Neuronal stem cell (in vitro differentiated cells): ENCODE data around the gene PSRC1.

Experiments
- DNase-seq: peaks from one replicate; pipeline ENCODE4 v3.0.0-alpha.2; 2013; ENCODE audit warnings: low spot score
- H2AFZ ChIP-seq: one replicate; pipeline ENCODE4 v1.6.1; 2013; ENCODE audit warnings: mild to moderate bottlenecking, low read length, inconsistent platforms
- H2AK5ac ChIP-seq: 2 replicates; pipeline ENCODE4 v1.6.1; 2013; ENCODE audit warnings: low read depth, mild to moderate bottlenecking, inconsistent platforms, low read length, moderate library complexity, mixed read lengths
- H2BK120ac ChIP-seq: 2 replicates; pipeline ENCODE4 v1.6.1; 2013; ENCODE audit warnings: low read depth, mild to moderate bottlenecking, inconsistent platforms, low read length, moderate library complexity, mixed read lengths
- H2BK12ac ChIP-seq: one replicate; pipeline ENCODE4 v1.6.1; 2013; ENCODE audit warnings: low read length, inconsistent platforms
- H2BK15ac ChIP-seq: 2 replicates; pipeline ENCODE4 v1.6.1; 2013; ENCODE audit warnings: mild to moderate bottlenecking, low read length, inconsistent platforms, mixed read lengths
- H2BK5ac ChIP-seq: one replicate; pipeline ENCODE4 v1.6.1; 2013; ENCODE audit warnings: inconsistent platforms, mild to moderate bottlenecking, low read length, moderate library complexity
- H3K14ac ChIP-seq: one replicate; pipeline ENCODE4 v1.6.1; 2013; ENCODE audit warnings: low read length, inconsistent platforms
- H3K18ac ChIP-seq: 2 replicates; pipeline ENCODE4 v1.6.1; 2013; ENCODE audit warnings: low read length, inconsistent platforms
- H3K23ac ChIP-seq: 2 replicates; pipeline ENCODE4 v1.6.1; 2013; ENCODE audit warnings: low read depth, mild to moderate bottlenecking, mixed read lengths, low read length, inconsistent platforms; ENCODE audit not compliant: poor library complexity
- H3K27ac ChIP-seq: replicated peaks from 3 replicates; pipeline ENCODE4 v1.5.1; 2013; ENCODE audit warnings: low read length, inconsistent platforms
- H3K27me3 ChIP-seq, 3 experiments: 2 replicates each; pipeline ENCODE4 v1.6.1; 2013; ENCODE audit warnings: low read length in 3 of 3, mild to moderate bottlenecking in 2 of 3, inconsistent platforms in 1 of 3, low read depth in 1 of 3, mixed read lengths in 1 of 3, moderate library complexity in 1 of 3; ENCODE audit not compliant: control insufficient read depth in 3 of 3, insufficient read depth in 3 of 3
- H3K36me3 ChIP-seq, 2 donors: replicated peaks in 1 of 2; 2 replicates each; pipeline ENCODE4 v1.6.1; 2013; ENCODE audit warnings: low read length in 2 of 2; ENCODE audit not compliant: control insufficient read depth in 2 of 2, insufficient read depth in 2 of 2
- H3K4ac ChIP-seq: 2 replicates; pipeline ENCODE4 v1.6.1; 2013; ENCODE audit warnings: inconsistent platforms, mild to moderate bottlenecking, low read length, moderate library complexity
- H3K4me1 ChIP-seq, 2 donors: 1 replicate in 1 of 2; 2 replicates in 1 of 2; pipeline ENCODE4 v1.6.1; 2013; ENCODE audit warnings: low read length in 2 of 2, low read depth in 1 of 2; ENCODE audit not compliant: control insufficient read depth in 2 of 2, insufficient read depth in 1 of 2
- H3K4me2 ChIP-seq: one replicate; pipeline ENCODE4 v1.6.1; 2013; ENCODE audit warnings: mild to moderate bottlenecking, low read length, inconsistent platforms; ENCODE audit not compliant: insufficient read depth, poor library complexity, severe bottlenecking
- H3K4me3 ChIP-seq, 2 donors: 2 replicates each; pipeline ENCODE4 v1.5.1; 2013; ENCODE audit warnings: low read length in 2 of 2, mild to moderate bottlenecking in 2 of 2, inconsistent platforms in 1 of 2, moderate library complexity in 1 of 2
- H3K79me1 ChIP-seq: one replicate; pipeline ENCODE4 v1.6.1; 2013; ENCODE audit warnings: low read depth, mild to moderate bottlenecking, inconsistent platforms, low read length, moderate library complexity
- H3K9ac ChIP-seq: one replicate; pipeline ENCODE4 v1.6.1; 2013; ENCODE audit warnings: mild to moderate bottlenecking, low read depth, low read length, inconsistent platforms; ENCODE audit not compliant: poor library complexity
- H3K9me3 ChIP-seq, 2 donors: replicated peaks in 1 of 2; 2 replicates each; pipeline versions ENCODE3 to v1.6.1; 2013; ENCODE audit warnings: low read length in 2 of 2, mild to moderate bottlenecking in 2 of 2, inconsistent platforms in 1 of 2, low read depth in 1 of 2, mixed read lengths in 1 of 2, moderate library complexity in 1 of 2; ENCODE audit not compliant: control insufficient read depth in 2 of 2, insufficient read depth in 1 of 2
- H4K8ac ChIP-seq: one replicate; pipeline ENCODE4 v1.6.1; 2013; ENCODE audit warnings: low read depth, mild to moderate bottlenecking, inconsistent platforms, low read length, moderate library complexity
- H4K91ac ChIP-seq: one replicate; pipeline ENCODE4 v1.6.1; 2013; ENCODE audit warnings: low read length, low read depth, mild to moderate bottlenecking, inconsistent platforms; ENCODE audit not compliant: poor library complexity
- WGBS, 2 donors: extraction: QIAGEN DNeasy Blood & Tissue Kit; methylation state at CpG; one replicate each; pipeline ENCODE4 v1.1.7; 2013; ENCODE audit warnings: missing lambda C conversion rate in 2 of 2, mixed read lengths in 1 of 2; ENCODE audit not compliant: insufficient read length in 2 of 2, insufficient replicate concordance in 1 of 2; ENCODE audit errors: extremely low coverage in 2 of 2; 5-methylcytosine and 5-hydroxymethylcytosine counted together

PSRC1 gene

DNA sequence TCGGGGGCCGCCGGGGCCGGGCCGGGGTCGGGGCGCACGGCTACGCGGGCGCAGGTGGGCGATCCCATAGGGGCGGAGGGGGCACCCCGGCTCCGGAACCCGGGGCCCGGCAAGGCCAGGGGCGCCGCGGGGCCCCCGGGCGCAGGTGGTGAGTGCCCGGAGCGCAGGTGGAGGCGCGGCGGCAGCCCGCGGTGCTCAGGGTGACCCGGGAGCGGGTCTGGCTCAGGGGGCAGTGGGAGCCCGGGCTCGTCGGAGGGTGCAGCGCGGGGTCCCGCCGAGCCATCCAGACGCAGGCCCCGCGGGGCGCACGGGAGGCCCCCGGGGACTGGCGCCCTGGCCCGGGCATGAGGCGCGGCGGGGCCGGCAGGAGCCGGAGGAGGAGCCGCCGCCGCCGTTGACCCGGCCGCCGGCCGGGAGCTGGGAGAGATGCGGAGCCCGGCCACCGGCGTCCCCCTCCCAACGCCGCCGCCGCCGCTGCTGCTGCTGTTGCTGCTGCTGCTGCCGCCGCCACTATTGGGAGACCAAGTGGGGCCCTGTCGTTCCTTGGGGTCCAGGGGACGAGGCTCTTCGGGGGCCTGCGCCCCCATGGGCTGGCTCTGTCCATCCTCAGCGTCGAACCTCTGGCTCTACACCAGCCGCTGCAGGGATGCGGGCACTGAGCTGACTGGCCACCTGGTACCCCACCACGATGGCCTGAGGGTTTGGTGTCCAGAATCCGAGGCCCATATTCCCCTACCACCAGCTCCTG lies 33.1 kb downstream of the PSRC1 start:
- peak overlapping the region; percentile 94 for H3K18ac ChIP-seq
- H4K8ac ChIP-seq, result no peak overlapping the region
- peak overlapping the region; percentile 59 for H3K14ac ChIP-seq
- peak overlapping the region; percentile 31 for H3K4ac ChIP-seq
- H2AK5ac ChIP-seq, result peak overlapping the region; percentile 93
- no peak for DNase-seq
- peak overlapping the region; percentile 89 for H3K4me2 ChIP-seq
- peak overlapping the region; percentile 38 for H3K23ac ChIP-seq
- peaks cover 24 to 30% of the 10 kb centered on the region in 2 donors for H3K9me3 ChIP-seq
- peak overlapping the region; percentile 70 for H2BK15ac ChIP-seq
- H2AFZ ChIP-seq, result peak overlapping the region; percentile 18
- no peak overlapping the region for H2BK120ac ChIP-seq
- no peaks in the 10 kb centered on the region for H3K27me3 ChIP-seq
- peak overlapping the region; percentile 57 for H2BK5ac ChIP-seq
- peak overlapping the region; percentile 80 for H2BK12ac ChIP-seq
- no CpG with 5 or more reads among the region's 80 CpGs for WGBS, 2 donors
- H3K4me3 ChIP-seq, result peak overlapping the region; percentile 62 to 90
- H4K91ac ChIP-seq, result no peak overlapping the region
- H3K36me3 ChIP-seq, result peaks cover 25 to 38% of the 10 kb centered on the region in 2 donors
- peaks cover 31% of the 10 kb centered on the region for H3K79me1 ChIP-seq
- H3K9ac ChIP-seq, result peak overlapping the region; percentile 94
- H3K27ac ChIP-seq, result no peak overlapping the region
- peaks cover 37 to 38% of the 10 kb centered on the region in 2 donors for H3K4me1 ChIP-seq

DNA sequence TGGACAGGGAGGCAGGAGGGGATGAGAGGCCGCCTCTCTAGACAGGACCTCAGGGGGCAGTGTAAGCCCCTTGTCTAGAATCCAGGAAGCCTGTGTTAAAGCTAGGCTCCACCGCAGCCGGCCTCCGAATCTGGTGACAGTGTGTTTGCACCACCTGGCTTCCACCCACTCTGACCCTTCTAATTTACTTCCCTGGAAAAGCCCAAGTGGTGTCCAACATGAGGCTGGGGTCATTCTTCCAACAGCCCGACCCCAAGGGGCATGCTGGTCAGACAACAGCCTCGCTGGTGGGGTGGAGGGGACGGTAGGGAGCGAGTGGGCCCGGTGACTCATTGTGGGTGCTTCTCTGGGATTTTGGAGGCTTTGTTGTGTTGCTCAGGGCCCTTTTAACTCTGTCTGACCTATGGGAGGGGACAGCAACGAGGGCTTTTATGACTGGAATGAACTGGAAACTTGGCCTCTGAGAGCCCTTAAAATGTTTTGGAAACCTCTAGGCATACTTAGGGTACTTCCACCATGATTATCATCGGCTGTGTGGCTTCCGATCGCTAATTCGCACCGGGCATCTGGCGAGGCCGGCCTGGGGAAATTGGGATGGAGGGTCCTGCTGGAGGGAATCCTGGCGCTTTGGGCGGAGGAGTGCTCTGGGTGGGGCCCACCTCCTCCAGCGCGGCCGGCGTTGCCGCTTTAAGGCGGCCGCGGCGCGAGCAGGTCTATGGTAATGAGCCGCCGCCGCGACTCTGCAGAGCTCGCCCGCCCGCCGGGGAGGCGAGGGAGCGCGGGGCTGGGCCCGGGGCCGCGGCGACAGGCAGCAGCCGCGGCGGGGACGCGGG lies 33.9 kb downstream of the PSRC1 start, which contains the start of gene CELSR2:
Gene CELSR2 (plus strand): TSS at position 743 of the 833 bp plus-strand sequence. CDS start 541 bp downstream, outside the sequence.
- Histone ChIP-seq H3K27me3 (no peaks in the 10 kb centered on the region), H4K91ac (no peak within 1 kb of the TSS), H2AFZ (peak within 1 kb of the TSS; percentile 91), H2BK120ac (no peak within 1 kb of the TSS), H3K27ac (no peak within 1 kb of the TSS), H2BK12ac (peak within 1 kb of the TSS; percentile 80), H3K79me1 (peaks cover 30% of the 10 kb centered on the region), H4K8ac (no peak within 1 kb of the TSS), H3K9me3 (peaks cover 24 to 30% of the 10 kb centered on the region in 2 donors), H2BK15ac (peak within 1 kb of the TSS; percentile 70), H2AK5ac (peak within 1 kb of the TSS; percentile 93), H3K4me2 (peak within 1 kb of the TSS; percentile 89), H3K36me3 (peaks cover 25 to 32% of the 10 kb centered on the region in 2 donors), H3K23ac (peak within 1 kb of the TSS; percentile 38), H3K4me3 (peak within 1 kb of the TSS; percentile 62 to 90), H2BK5ac (peak within 1 kb of the TSS; percentile 57), H3K4ac (peak within 1 kb of the TSS; percentile 31), H3K14ac (peak within 1 kb of the TSS; percentile 59), H3K9ac (peak within 1 kb of the TSS; percentile 94), H3K4me1 (peaks cover 28 to 29% of the 10 kb centered on the region in 2 donors), H3K18ac (peak within 1 kb of the TSS; percentile 94)
- DNase-seq, result peak; percentile 78
- WGBS, 2 donors, result no CpG with 5 or more reads among the region's 49 CpGs

DNA sequence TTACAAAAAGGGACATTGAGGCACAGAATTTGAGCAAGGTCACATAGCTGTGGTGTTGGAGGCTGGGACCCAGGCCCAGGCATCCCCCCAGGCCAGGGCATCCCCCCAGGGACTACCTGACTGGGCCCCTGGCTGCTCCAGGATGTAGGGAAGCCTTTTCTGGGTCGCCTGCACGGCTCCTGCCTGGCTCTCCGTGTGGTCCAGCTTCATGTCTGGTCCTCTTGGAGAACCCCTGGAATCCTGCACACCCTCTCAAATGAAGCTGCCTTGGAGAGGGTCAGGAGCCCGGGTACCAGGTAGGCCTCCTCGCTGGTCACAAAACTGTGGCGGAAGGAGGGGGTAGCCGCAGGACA lies 34.5 kb downstream of the PSRC1 start:
- no peak overlapping the region for H3K4me2 ChIP-seq
- H3K9ac ChIP-seq, result no peak overlapping the region
- H3K18ac ChIP-seq, result peak overlapping the region; percentile 12
- no CpG with 5 or more reads among the region's 7 CpGs for WGBS, 2 donors
- H3K14ac ChIP-seq, result no peak overlapping the region
- no peak overlapping the region for H3K23ac ChIP-seq
- H3K9me3 ChIP-seq, result peaks cover 24 to 30% of the 10 kb centered on the region in 2 donors
- no peak overlapping the region for H4K8ac ChIP-seq
- H3K79me1 ChIP-seq, result peaks cover 29% of the 10 kb centered on the region
- H3K27ac ChIP-seq, result no peak overlapping the region
- H2BK120ac ChIP-seq, result no peak overlapping the region
- peak overlapping the region; percentile 5 for H2BK15ac ChIP-seq
- no peaks in the 10 kb centered on the region for H3K27me3 ChIP-seq
- H2BK12ac ChIP-seq, result no peak overlapping the region
- no peak overlapping the region for H3K4ac ChIP-seq
- no peak overlapping the region for H2BK5ac ChIP-seq
- peaks cover 23 to 25% of the 10 kb centered on the region in 2 donors for H3K4me1 ChIP-seq
- H2AK5ac ChIP-seq, result peak overlapping the region; percentile 22
- H3K4me3 ChIP-seq, result no peak overlapping the region
- DNase-seq, result no peak
- peak overlapping the region; percentile 91 for H2AFZ ChIP-seq
- peaks cover 25 to 32% of the 10 kb centered on the region in 2 donors for H3K36me3 ChIP-seq
- no peak overlapping the region for H4K91ac ChIP-seq
